GM13976 (cell line): ENCODE results near the gene NCKAP1.
"Not testable (repeated sequence)": the region's sequence is repeated elsewhere in the genome, so short reads cannot be mapped to it uniquely, and the experiment has no call there.

Source experiments
- DNase-seq: peaks from one replicate; pipeline ENCODE4 v3.0.0; 2012; ENCODE audit warnings: low spot score
- in situ Hi-C: fragments of 300-500 bp; cut with MboI; formaldehyde crosslinking; loops from one replicate; pipeline ENCODE4 v1.12.0; 2022; ENCODE audit warnings: low sequenced_read_pairs, mixed read lengths, inconsistent platforms; ENCODE audit not compliant: unreplicated experiment
- TF ChIP-seq, protein P1 (sequence below): IDR thresholded peaks from 2 replicates; pipeline ENCODE4 v1.5.1; 2012; ENCODE audit warnings: borderline replicate concordance, mild to moderate bottlenecking; ENCODE audit not compliant: insufficient read depth; ENCODE audit errors: extremely low read depth, missing control alignments, control extremely low read depth

The NCKAP1 gene

DNA sequence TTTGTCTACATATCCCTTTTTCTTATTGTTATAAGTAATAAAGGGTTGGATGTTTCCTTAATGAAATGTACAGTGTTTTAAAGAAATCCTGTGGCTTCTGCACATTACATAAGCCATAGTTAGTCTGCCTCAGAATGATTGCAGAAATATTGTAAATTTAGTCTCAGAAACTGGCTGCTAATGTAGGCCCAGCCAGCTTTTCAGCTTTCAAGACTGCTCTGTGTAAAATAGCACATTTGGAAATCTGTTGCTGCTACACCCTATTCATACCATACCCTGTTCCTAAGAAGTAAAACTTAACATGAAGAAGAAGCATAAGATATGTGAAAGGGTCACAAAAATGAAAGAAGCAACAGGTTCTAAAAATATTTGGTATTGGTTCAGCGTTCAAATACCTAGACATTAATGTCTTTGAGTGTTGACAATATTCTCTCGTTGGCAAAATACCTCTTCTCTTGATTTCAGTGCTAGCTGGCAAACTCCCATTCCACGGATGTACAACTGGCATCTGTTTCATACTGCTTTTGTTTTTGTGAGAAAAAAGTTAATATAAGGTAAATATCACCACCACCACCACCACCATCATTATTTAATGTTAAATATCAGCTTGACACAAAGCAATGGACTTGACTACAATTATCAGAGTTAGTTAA lies 19.2 kb upstream of the NCKAP1 start:
- in situ Hi-C loops = no loop called here
- TF ChIP-seq, protein P1, sequence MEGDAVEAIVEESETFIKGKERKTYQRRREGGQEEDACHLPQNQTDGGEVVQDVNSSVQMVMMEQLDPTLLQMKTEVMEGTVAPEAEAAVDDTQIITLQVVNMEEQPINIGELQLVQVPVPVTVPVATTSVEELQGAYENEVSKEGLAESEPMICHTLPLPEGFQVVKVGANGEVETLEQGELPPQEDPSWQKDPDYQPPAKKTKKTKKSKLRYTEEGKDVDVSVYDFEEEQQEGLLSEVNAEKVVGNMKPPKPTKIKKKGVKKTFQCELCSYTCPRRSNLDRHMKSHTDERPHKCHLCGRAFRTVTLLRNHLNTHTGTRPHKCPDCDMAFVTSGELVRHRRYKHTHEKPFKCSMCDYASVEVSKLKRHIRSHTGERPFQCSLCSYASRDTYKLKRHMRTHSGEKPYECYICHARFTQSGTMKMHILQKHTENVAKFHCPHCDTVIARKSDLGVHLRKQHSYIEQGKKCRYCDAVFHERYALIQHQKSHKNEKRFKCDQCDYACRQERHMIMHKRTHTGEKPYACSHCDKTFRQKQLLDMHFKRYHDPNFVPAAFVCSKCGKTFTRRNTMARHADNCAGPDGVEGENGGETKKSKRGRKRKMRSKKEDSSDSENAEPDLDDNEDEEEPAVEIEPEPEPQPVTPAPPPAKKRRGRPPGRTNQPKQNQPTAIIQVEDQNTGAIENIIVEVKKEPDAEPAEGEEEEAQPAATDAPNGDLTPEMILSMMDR = no peak
- no peak for DNase-seq

DNA sequence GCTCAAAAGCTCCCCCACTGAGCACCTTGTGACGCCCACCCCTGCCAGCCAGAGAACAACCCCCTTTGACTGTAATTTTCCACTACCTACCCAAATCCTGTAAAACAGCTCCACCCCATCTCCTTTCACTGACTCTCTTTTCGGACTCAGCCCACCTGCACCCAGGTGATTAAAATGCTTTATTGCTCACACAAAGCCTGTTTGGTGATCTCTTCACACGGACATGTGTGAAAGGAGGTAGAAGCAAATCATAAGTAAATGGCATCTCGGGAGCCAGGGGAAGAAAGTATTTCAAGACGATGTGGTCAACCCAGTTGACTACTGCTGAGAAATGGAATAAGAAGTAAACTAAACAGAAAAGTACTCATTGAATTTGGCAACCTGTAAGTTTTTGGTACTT lies 11.2 kb upstream of the NCKAP1 start:
- in situ Hi-C loops = no loop called here
- DNase-seq = no peak
- TF ChIP-seq, protein P1 = no peak

DNA sequence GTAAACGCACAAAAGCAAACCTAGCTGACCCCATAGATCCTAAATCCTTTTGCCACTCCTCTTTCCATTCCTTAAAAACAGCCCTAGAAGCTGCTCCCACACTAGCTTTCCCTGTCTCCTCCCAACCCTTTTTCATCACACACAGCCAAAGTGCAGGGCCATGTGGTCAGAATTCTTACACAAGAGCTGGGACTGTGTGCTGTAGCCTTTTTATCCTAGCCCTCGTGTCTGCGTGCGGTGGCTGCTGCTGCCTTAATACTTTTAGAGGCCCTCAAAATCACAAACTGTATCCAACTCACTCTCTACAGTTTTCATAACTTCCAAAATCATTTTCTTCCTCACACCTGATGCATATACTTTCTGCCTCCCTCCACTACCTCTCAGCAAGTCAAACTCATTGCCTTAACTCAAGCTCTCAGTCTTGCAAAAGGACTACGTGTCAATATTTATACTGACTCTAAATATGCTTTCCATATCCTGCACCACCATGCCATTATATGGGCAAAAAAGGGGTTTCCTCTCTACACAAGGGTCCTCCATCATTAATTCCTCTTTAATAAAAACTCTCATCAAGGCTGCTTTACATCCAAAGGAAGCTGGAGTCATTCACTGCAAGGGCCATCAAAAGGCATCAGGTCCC lies 9.3 kb upstream of the NCKAP1 start:
- DNase-seq, in situ Hi-C loops: not testable (repeated sequence)

DNA sequence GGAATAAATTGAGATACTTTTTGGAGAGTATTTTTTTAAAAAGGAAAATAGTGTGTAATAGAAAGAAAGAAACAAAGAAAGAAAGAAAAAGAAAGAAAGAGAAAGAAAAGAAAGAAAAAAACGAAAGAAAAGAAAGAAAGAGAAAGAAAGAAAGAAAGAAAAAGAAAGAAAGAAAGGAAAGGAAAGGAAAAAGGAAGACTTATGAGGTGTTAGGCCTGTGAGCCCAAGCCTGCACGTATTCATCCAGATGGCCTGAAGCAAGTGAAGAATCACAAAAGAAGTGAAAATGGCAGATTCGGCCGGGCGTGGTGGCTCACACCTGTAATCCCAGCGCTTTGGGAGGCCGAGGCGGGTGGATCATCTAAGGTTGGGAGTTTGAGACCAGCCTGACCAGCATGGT lies 5.3 kb upstream of the NCKAP1 start:
- in situ Hi-C loops, DNase-seq: not testable (repeated sequence)

DNA sequence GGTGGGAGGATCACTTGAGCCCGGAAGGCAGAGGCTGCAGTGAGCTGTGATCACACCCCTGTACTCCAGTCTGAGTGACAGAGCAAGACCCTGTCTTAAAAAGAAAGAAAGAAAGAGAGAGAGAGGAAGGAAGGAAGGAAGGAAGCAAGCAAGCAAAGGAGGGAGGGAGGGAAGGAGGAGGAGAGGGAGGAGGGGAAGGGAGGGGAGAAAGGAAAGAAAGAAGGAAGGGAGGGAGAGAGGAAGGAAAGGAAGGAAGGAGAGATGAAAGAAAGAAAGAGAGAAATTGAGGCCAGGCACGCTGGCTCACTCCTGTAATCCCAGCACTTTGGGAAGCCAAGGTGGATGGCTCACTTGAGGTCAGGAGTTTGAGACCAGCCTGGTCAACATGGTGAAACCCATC lies 2.3 kb upstream of the NCKAP1 start:
- in situ Hi-C loops = no loop called here
- no peak for DNase-seq
- TF ChIP-seq, protein P1 = no peak

DNA sequence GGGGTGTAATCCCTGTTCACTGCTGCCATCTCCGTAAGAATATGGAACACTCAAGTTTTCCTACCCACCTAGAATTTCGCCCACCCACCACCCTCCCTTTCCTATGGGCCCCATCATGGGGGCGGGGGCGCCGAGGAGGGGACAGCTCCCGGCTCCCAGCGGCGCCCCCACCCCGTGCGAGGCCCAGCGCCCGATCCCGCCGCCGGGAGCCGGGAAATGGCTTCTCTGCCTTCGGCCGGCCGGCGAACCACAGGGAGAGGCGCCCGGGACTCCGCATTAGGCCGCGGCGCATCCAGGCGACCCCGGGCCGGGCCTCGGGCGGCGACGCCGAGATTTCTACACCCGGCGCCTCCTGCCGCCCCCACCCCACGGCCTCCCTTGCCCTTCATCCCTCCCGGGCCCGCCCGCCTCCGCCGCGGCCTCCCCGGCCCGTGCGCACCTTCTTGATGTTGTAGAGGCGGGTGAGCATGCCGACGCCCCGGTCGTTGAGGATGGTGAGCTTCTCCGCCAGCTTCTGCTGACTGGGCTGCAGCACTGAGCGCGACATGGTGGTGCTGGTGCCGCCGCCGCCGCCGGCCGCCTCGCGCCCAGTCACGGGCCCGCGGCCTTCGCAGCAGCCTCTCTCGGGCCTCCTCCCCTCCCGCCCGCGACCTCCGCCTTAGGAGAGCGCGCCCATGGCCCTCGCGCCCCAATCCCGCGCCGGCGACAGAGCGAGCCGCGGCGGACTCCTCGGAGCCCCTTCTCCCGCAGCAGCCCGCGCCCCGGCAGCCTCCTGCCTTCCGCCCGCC lies 510 bp downstream of the NCKAP1 start:
- TF ChIP-seq, protein P1 = no peak
- DNase-seq = peak; percentile 62
- in situ Hi-C loops = no loop called here

DNA sequence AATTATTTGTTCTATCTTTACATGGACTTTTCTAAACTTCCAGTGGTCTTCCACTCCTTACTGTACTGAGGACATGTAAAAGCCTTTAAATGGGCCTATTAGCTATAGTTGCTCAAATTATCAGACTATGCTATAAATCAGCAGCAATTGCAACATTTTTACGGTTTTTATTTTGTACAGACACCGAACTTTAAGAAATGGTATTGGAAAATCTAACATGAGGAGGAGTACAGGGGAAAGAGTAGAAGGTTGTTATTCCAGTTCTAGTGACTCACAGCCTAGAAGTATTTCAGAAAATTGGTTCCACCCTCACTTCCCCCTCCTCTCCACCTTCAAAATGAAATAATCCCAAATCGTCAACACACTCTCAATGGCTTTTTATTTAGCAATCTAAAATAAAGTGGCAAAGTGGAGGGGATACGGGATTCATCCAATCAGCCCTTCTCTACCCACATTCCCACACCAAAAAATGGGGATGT lies 1.1 kb downstream of the NCKAP1 start:
- in situ Hi-C loops = no loop called here
- DNase-seq = no peak
- TF ChIP-seq, protein P1 = no peak
